SK-N-SH (cell line): Measurements from ENCODE around the gene PIP4K2C.

ENCODE experiments used
- JUND ChIP-seq: IDR thresholded peaks from 2 replicates; pipeline ENCODE4 v1.4.0; 2012
- SMC3 ChIP-seq: IDR thresholded peaks from 2 replicates; pipeline ENCODE4 v1.6.1; 2012; ENCODE audit warnings: low read depth, low read length, improper control_type of control experiment

- TF ChIP-seq JUND (no peak), SMC3 (no peak)
Measured at GRCh38 chr12:57584050-57584449, 6.9 kb upstream of the PIP4K2C start.
